Suprapubic skin (tissue), 4 donors: ENCODE data around the gene TMEM179. TPM values are rescaled to one million over a fixed set of nuclear protein-coding genes. Genes with fewer than 3 reads are reported as not detected.

Experiments used
- DNase-seq, 2 donors: peaks; one replicate each; pipeline ENCODE4 v3.0.0-alpha.2; 2019; ENCODE audit warnings: low spot score in 2 of 2
- H3K27ac ChIP-seq: fragments of 200-600 bp; sonication (generic); one replicate; pipeline ENCODE4 v1.5.1; 2019
- H3K27me3 ChIP-seq: fragments of 200-600 bp; sonication (generic); one replicate; pipeline ENCODE4 v1.5.1; 2019
- H3K36me3 ChIP-seq: fragments of 200-600 bp; sonication (generic); one replicate; pipeline ENCODE4 v1.5.1; 2019
- H3K4me1 ChIP-seq: fragments of 200-600 bp; sonication (generic); one replicate; pipeline ENCODE4 v1.5.1; 2019
- H3K4me3 ChIP-seq: fragments of 200-600 bp; sonication (generic); one replicate; pipeline ENCODE4 v1.5.1; 2019; ENCODE audit warnings: mild to moderate bottlenecking
- H3K9me3 ChIP-seq: fragments of 200-600 bp; sonication (generic); one replicate; pipeline ENCODE4 v1.5.1; 2019
- EP300 ChIP-seq: sonication (generic); formaldehyde crosslinking; IDR thresholded peaks from one replicate; pipeline ENCODE4 v1.6.1; 2017; ENCODE audit warnings: antibody characterized with exemption
- POLR2A ChIP-seq, 2 donors: fragments of 450-650 bp; IDR thresholded peaks; one replicate each; pipeline ENCODE4 v1.6.1; 2017; ENCODE audit warnings: antibody characterized with exemption in 2 of 2, mild to moderate bottlenecking in 2 of 2, moderate library complexity in 2 of 2
- POLR2AphosphoS5 ChIP-seq, 3 donors: sonication (generic); formaldehyde crosslinking; IDR thresholded peaks; one replicate each; pipeline ENCODE4 v1.6.1; 2017; ENCODE audit warnings: antibody characterized with exemption in 3 of 3
- WGBS: methylation state at CpG from one replicate; pipeline ENCODE4 v1.1.5; 2018; 5-methylcytosine and 5-hydroxymethylcytosine counted together
- total RNA-seq, 4 donors: library from RNA; depleted of rRNA; stranded (reverse); fragments of >200 nt; gene quantifications; one replicate each; pipeline ENCODE4 v1.1.0, GENCODE V29; 2016
- TF ChIP-seq, protein P1 (sequence below), 2 donors: fragments of 200-600 bp in 1 of 2; fragments of 450-650 bp in 1 of 2; sonication (generic) in 1 of 2; IDR thresholded peaks; one replicate each; pipeline ENCODE4 v1.5.1; 2016 to 2019; ENCODE audit warnings: antibody characterized with exemption in 2 of 2, mild to moderate bottlenecking in 1 of 2, moderate library complexity in 1 of 2

Gene TMEM179
- total RNA-seq, 4 donors from 2014 or later: not detected

DNA sequence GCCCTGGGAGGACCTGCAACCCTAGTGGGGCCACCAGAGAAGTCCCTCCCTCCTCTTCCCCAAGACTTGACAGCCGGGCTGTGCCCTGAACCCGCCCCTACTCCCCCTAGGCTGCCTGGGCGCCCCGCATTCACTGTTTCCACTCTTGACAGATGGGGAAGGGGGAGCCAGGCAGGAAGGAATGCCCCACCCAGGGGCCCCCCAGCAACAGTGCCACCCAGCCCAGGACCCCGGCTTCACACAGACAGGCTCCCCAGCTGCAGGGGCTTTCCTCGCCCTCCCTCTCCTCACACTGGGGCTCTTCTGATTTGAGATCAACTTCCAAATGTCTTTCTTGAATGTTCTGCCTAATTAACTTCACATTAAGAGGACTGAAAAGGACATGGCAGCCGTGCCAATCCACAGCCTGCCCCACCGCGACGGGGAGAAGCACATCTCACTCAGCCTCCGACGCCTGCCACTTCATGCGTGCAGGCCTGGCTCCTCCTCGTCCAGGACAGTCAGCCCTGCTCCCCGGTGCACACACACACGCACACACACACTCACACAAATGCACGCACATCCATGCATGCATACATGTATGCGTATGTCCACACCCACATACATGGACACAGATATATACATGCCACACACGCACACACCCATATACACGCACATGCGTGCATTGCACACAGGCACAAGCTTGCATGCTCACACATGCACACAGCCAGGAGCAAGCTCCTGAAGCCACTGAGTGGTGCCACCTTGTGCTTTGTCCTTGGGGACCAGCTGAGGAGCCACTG lies 44.6 kb downstream of the TMEM179 start:
- Histone ChIP-seq H3K4me3 (no peak overlapping the region), H3K36me3 (no peaks in the 10 kb centered on the region), H3K4me1 (peaks cover 8% of the 10 kb centered on the region), H3K27me3 (peaks cover 67% of the 10 kb centered on the region), H3K9me3 (no peaks in the 10 kb centered on the region), H3K27ac (no peak overlapping the region)
- WGBS: 79% methylated on average over 19 of the region's 21 CpGs
- TF ChIP-seq POLR2AphosphoS5 (IDR thresholded peaks at IDR 0.05) (no peak), EP300 (no peak), POLR2A (IDR thresholded peaks at IDR 0.05) (no peak)
- TF ChIP-seq, protein P1, sequence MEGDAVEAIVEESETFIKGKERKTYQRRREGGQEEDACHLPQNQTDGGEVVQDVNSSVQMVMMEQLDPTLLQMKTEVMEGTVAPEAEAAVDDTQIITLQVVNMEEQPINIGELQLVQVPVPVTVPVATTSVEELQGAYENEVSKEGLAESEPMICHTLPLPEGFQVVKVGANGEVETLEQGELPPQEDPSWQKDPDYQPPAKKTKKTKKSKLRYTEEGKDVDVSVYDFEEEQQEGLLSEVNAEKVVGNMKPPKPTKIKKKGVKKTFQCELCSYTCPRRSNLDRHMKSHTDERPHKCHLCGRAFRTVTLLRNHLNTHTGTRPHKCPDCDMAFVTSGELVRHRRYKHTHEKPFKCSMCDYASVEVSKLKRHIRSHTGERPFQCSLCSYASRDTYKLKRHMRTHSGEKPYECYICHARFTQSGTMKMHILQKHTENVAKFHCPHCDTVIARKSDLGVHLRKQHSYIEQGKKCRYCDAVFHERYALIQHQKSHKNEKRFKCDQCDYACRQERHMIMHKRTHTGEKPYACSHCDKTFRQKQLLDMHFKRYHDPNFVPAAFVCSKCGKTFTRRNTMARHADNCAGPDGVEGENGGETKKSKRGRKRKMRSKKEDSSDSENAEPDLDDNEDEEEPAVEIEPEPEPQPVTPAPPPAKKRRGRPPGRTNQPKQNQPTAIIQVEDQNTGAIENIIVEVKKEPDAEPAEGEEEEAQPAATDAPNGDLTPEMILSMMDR (IDR thresholded peaks at IDR 0.05): no peak
- no peak for DNase-seq

DNA sequence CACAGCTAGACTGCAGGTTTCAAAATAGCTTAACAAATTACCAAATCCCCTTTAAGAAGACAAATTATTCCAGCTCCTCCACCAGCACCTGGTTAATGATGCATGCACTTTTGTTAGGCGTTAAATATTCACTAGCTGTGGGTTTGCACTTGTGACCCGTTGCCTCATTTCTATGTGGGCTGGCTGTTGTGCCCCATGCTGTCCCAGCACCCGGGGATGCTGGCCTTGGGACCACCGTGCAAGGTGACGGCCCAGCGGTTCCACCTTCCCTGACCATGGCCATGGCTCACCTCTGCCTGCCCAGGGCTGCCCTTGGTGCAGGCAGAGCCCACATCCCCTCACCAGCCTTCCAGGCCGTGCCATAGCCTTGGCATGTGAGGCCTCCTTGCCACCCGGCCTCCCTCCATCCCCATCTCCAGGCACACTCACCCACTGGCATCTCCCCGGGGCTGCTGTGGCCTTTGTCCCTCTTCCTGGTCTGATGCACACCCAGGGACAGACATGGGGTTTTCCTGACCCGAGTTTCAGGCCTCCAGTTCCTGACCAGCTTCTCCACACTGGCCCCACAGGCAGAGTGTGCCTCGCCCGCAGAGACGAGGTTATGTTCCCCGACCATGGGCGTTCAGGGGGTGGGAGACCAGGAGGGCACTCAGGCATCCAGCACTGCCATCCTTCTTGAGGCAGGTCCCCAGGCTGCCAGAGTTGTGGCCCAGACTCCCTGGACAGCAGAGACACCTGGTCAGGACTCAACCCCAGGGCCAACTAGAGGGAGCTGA lies 45.4 kb downstream of the TMEM179 start:
- Histone ChIP-seq H3K9me3 (no peaks in the 10 kb centered on the region), H3K4me3 (no peak overlapping the region), H3K4me1 (peaks cover 7% of the 10 kb centered on the region), H3K36me3 (no peaks in the 10 kb centered on the region), H3K27me3 (peaks cover 69% of the 10 kb centered on the region), H3K27ac (no peak overlapping the region)
- no peak for DNase-seq
- WGBS: 91% methylated on average over 9 of the region's 15 CpGs
- TF ChIP-seq POLR2A (IDR thresholded peaks at IDR 0.05): no peak
- TF ChIP-seq, protein P1 (IDR thresholded peaks at IDR 0.05): no peak
- no peak for TF ChIP-seq EP300
- TF ChIP-seq POLR2AphosphoS5 (IDR thresholded peaks at IDR 0.05): no peak

DNA sequence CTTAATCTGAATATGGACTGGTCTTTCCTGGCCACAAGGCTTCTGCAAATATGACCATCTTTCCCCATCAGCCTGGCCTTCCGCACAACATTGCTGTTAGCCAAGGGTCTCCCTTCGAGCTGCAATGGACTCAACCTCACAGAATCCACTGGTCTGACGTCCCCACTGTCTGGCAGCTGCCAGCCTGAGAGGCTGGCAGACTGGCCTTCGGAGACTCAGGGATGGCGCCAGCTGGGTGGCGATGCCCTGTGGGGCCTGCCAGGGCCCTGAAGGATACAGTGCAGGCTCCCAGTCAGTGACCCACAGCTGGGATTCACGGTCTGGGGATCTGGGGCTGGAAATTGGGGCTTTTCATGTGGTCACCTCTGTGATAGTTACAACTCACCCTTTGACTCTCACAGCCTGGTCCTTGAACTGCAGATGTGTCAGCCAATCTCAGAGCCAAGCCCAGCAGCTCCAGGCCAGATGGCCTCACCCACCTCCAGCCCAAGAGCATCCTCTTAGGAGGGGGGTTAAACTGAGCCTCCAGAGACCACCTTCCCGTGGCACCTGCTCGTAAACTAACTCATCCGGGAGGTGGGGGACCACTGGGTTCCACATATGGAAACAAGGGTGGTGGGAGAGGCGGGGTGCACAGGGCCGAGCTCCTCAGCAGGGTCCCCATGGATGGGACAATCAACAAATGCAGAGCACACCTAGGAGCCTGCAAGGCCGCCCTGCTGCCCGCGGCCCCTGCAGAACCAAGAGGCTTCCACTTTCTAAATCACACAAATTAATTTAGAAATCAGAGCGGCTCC lies 46.1 kb downstream of the TMEM179 start:
- Histone ChIP-seq H3K9me3 (no peaks in the 10 kb centered on the region), H3K27me3 (peaks cover 70% of the 10 kb centered on the region), H3K4me3 (no peak overlapping the region), H3K4me1 (no peaks in the 10 kb centered on the region), H3K27ac (no peak overlapping the region), H3K36me3 (no peaks in the 10 kb centered on the region)
- DNase-seq: no peak
- TF ChIP-seq POLR2AphosphoS5 (IDR thresholded peaks at IDR 0.05) (no peak), EP300 (no peak), POLR2A (IDR thresholded peaks at IDR 0.05) (no peak)
- TF ChIP-seq, protein P1 (IDR thresholded peaks at IDR 0.05): no peak
- WGBS: 92% methylated on average over 11 of the region's 16 CpGs

DNA sequence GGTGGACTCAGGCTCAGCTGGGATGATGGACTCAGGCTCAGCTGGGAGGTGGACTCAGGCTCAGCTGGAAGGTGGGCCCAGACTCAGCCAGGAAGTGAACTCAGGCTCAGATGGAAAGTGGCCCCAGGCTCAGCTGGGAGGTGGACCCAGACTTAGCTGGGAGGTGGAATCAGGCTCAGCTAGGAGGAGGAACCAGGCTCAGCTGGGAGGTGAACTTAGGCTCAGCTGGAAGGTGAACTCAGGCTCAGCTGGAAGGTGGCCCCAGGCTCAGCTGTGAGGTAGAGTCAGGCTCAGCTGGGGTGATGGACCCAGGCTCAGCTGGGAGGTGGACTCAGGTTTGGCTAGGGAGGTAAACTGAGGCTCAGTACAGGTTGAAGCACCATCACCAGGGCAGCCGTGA lies 46.8 kb downstream of the TMEM179 start:
- H3K36me3 ChIP-seq: no peaks in the 10 kb centered on the region
- H3K4me3 ChIP-seq: no peak overlapping the region
- WGBS: 100% methylated on average over 1 of the region's 1 CpG
- H3K27ac ChIP-seq: no peak overlapping the region
- DNase-seq: no peak
- TF ChIP-seq, protein P1 (IDR thresholded peaks at IDR 0.05): no peak
- no peak for TF ChIP-seq EP300
- no peak for TF ChIP-seq POLR2A (IDR thresholded peaks at IDR 0.05)
- no peak for TF ChIP-seq POLR2AphosphoS5 (IDR thresholded peaks at IDR 0.05)
- H3K9me3 ChIP-seq: no peaks in the 10 kb centered on the region
- no peaks in the 10 kb centered on the region for H3K4me1 ChIP-seq
- H3K27me3 ChIP-seq: peaks cover 71% of the 10 kb centered on the region
